PC-3 (cell line): Measurements from ENCODE around the gene PACRG. TPM values are rescaled to one million over a fixed set of nuclear protein-coding genes. Genes with fewer than 3 reads are reported as not detected.

ENCODE experiments used
- ATAC-seq: fragments of 200-7000 bp; cut with Tn5 transposase; 2 replicates; pipeline ENCODE4 v1.9.1; 2020; ENCODE audit warnings: mild to moderate bottlenecking, moderate library complexity
- BruUV-seq: library from RNA; stranded (reverse); fragments of 400-500 nt; replicated peaks from 2 replicates; lab custom pipeline; 2021; lab: Mats Ljungman, UMichigan
- CTCF ChIA-PET: fragments of 300-600 bp; sonication (Branson Sonifier 250); formaldehyde crosslinking; loops from one replicate; lab custom pipeline; 2022; ENCODE audit warnings: antibody characterized with exemption; lab: Charles Lee
- POLR2A ChIA-PET: fragments of 300-600 bp; sonication (Branson Sonifier 250); formaldehyde crosslinking; loops from one replicate; lab custom pipeline; 2022; ENCODE audit warnings: antibody characterized with exemption; ENCODE audit not compliant: unreplicated experiment; lab: Charles Lee
- DNase-seq: peaks from one replicate; pipeline ENCODE4 v3.0.0-alpha.2; 2015
- H2AFZ ChIP-seq: fragments of 300-600 bp; sonication (generic); 2 replicates; pipeline ENCODE4 v1.6.0; 2016; ENCODE audit warnings: antibody characterized with exemption, low read length
- H3F3A ChIP-seq: fragments of 300-600 bp; sonication (generic); one replicate; pipeline ENCODE4 v1.6.0; 2017; ENCODE audit warnings: antibody characterized with exemption, low read length, control low read depth, mild to moderate bottlenecking; ENCODE audit not compliant: unreplicated experiment
- H3K27ac ChIP-seq: fragments of 300-600 bp; sonication (generic); 2 replicates; pipeline ENCODE4 v1.5.1; 2016; ENCODE audit warnings: mild to moderate bottlenecking, low read length
- H3K27me3 ChIP-seq: fragments of 300-600 bp; sonication (generic); 2 replicates; pipeline ENCODE4 v1.6.1; 2016; ENCODE audit warnings: low read length, mixed read lengths
- H3K36me3 ChIP-seq: fragments of 300-600 bp; sonication (generic); 2 replicates; pipeline ENCODE4 v1.6.1; 2016; ENCODE audit warnings: low read depth, mixed run types, low read length, mixed read lengths
- H3K4me1 ChIP-seq: fragments of 300-600 bp; sonication (generic); 2 replicates; pipeline ENCODE4 v1.5.1; 2016; ENCODE audit warnings: low read length; ENCODE audit not compliant: insufficient read depth
- H3K4me2 ChIP-seq: fragments of 300-600 bp; sonication (generic); 2 replicates; pipeline ENCODE4 v1.6.0; 2016; ENCODE audit warnings: low read length
- H3K4me3 ChIP-seq: fragments of 300-600 bp; sonication (generic); 2 replicates; pipeline ENCODE4 v1.5.1; 2016; ENCODE audit warnings: mild to moderate bottlenecking, low read length, mixed read lengths
- H3K79me2 ChIP-seq: fragments of 300-600 bp; sonication (generic); 2 replicates; pipeline ENCODE4 v1.6.1; 2017; ENCODE audit warnings: low read length, mixed read lengths
- H3K9ac ChIP-seq: fragments of 300-600 bp; sonication (generic); 2 replicates; pipeline ENCODE4 v1.6.0; 2016; ENCODE audit warnings: mild to moderate bottlenecking, low read length
- H3K9me2 ChIP-seq: fragments of 300-600 bp; sonication (generic); replicated peaks from 2 replicates; pipeline ENCODE4 v1.6.1; 2016; ENCODE audit warnings: mixed run types, low read length, mixed read lengths
- H3K9me3 ChIP-seq: fragments of 300-600 bp; sonication (generic); 2 replicates; pipeline ENCODE4 v1.6.1; 2016; ENCODE audit warnings: low read length, mixed read lengths
- H4K20me1 ChIP-seq: fragments of 300-600 bp; sonication (generic); 2 replicates; pipeline ENCODE4 v1.6.1; 2016; ENCODE audit warnings: low read length, mixed read lengths
- CTCF ChIP-seq: fragments of 300-600 bp; sonication (generic); conservative IDR thresholded peaks from 2 replicates; pipeline ENCODE4 v1.5.1; 2017; ENCODE audit warnings: antibody characterized with exemption, low read depth, mild to moderate bottlenecking, low read length
- EZH2 ChIP-seq: fragments of 300-600 bp; sonication (generic); IDR thresholded peaks from one replicate; pipeline ENCODE4 v1.6.1; 2017; ENCODE audit warnings: antibody characterized with exemption, mild to moderate bottlenecking, low read length; ENCODE audit not compliant: unreplicated experiment
- EZH2phosphoT487 ChIP-seq: fragments of 300-600 bp; sonication (generic); IDR thresholded peaks from 2 replicates; pipeline ENCODE4 v1.6.1; 2018; ENCODE audit warnings: mild to moderate bottlenecking, antibody characterized with exemption, low read length, borderline replicate concordance
- intact Hi-C: fragments of 100-400 bp; cut with micrococcal nuclease; formaldehyde crosslinking; loops from 2 replicates; pipeline ENCODE4 v1.9.0; 2023
- total RNA-seq: library from RNA; depleted of rRNA; stranded (reverse); fragments of >200 nt; gene quantifications from 2 replicates; pipeline ENCODE4 v1.2.3, GENCODE V29; 2014

Gene PACRG
- total RNA-seq, 1 experiment from 2014 or later = not detected

DNA sequence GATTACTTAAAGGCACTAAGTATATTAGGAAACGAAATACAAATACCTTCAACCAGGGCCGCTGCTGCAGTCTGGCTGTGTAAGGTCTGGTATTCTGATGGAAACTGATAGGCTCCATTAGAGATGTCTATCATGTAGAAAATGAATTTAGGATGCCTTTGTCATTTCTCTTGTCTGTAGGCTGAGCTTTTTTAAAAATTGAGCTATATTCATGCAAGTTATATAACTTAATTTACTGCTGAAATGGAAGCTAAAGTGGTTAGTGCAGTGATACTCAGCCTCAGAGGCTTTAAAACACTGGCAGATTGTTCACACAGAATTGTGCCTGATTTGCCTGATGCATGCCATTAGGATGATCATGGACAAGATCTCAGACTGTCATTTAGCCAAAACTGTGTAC lies 400.6 kb downstream of the PACRG start:
- Histone ChIP-seq H3K79me2 (no peaks in the 10 kb centered on the region), H3K9me3 (no peaks in the 10 kb centered on the region), H3K9ac (no peak overlapping the region), H2AFZ (no peak overlapping the region), H3K36me3 (no peaks in the 10 kb centered on the region), H4K20me1 (no peaks in the 10 kb centered on the region), H3F3A (no peaks in the 10 kb centered on the region), H3K27me3 (peaks cover 36% of the 10 kb centered on the region), H3K4me3 (no peak overlapping the region), H3K4me1 (no peaks in the 10 kb centered on the region), H3K27ac (no peak overlapping the region), H3K4me2 (no peak overlapping the region), H3K9me2 (no peaks in the 10 kb centered on the region)
- ChIA-PET POLR2A (no interaction called here), CTCF (no interaction called here)
- intact Hi-C loops = no loop called here
- ATAC-seq (no peak), DNase-seq (no peak)
- no TSS peak for BruUV-seq
- no peak for TF ChIP-seq EZH2phosphoT487
- TF ChIP-seq EZH2 = no peak
- no peak for TF ChIP-seq CTCF

DNA sequence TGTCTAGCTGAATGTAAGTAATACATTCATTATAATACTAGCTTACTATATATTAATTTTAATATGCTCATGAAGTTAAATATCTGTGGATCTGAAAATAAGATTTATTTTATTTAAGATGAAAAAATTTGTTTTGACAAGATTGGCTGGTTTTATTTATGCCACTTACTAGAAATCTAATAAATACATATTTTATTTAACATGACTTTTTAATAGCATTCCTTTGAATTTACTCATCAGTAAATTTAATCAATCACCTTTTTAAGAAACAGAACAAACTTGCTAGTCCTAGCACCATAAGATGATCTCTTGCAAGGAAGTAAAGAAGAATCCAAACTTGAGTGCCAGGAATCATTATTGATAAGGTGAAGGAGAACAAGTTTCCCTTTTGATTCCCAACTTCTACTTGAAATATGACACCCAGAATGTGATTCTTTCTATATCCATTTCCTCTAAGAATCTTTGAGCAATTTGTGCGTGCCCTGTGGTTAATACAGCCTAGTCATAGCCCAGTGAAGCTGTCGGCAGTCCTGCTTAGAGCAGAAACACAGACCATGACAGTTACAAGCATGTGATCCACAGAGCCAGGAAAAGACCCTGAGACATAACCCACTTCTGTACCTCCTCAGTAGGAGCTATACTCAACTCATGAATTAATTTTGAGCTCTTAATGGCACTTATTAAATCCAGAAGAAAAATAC lies 404.4 kb downstream of the PACRG start:
- no peak for TF ChIP-seq EZH2
- no peak for TF ChIP-seq EZH2phosphoT487
- no peak for TF ChIP-seq CTCF
- DNase-seq (no peak), ATAC-seq (no peak)
- Histone ChIP-seq H2AFZ (no peak overlapping the region), H3K9ac (no peak overlapping the region), H3K27me3 (peaks cover 53% of the 10 kb centered on the region), H4K20me1 (no peaks in the 10 kb centered on the region), H3F3A (no peaks in the 10 kb centered on the region), H3K4me2 (no peak overlapping the region), H3K4me1 (no peaks in the 10 kb centered on the region), H3K79me2 (no peaks in the 10 kb centered on the region), H3K27ac (no peak overlapping the region), H3K9me2 (no peaks in the 10 kb centered on the region), H3K9me3 (no peaks in the 10 kb centered on the region), H3K4me3 (no peak overlapping the region), H3K36me3 (no peaks in the 10 kb centered on the region)
- CTCF ChIA-PET = no interaction called here
- no TSS peak for BruUV-seq
- intact Hi-C loops = no loop called here
- POLR2A ChIA-PET = no interaction called here

DNA sequence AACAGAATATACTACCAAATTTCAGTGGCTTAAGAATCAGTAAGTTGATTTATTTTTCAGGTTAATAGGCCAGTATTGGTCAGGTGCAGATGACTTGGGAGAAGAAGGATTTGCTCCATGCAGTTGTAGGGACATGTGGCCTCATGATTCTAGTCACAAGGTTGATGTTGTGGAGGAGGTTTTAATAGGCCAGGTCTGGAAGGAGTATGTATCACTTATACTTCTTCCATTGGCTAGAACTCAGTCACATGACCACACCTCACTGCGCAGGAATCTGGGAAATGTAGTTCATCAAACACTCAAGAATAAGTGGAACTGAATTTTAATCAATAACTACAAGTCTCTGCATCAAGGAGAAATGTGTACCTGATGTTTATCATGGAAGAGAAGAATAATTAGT lies 405.2 kb downstream of the PACRG start:
- Histone ChIP-seq H2AFZ (no peak overlapping the region), H3K4me3 (no peak overlapping the region), H3K27me3 (peaks cover 60% of the 10 kb centered on the region), H3K9ac (no peak overlapping the region), H3K79me2 (no peaks in the 10 kb centered on the region), H3F3A (no peaks in the 10 kb centered on the region), H3K36me3 (no peaks in the 10 kb centered on the region), H3K4me1 (no peaks in the 10 kb centered on the region), H3K9me3 (no peaks in the 10 kb centered on the region), H3K9me2 (no peaks in the 10 kb centered on the region), H3K27ac (no peak overlapping the region), H4K20me1 (no peaks in the 10 kb centered on the region), H3K4me2 (no peak overlapping the region)
- CTCF ChIA-PET = no interaction called here
- intact Hi-C loops = no loop called here
- DNase-seq (no peak), ATAC-seq (no peak)
- no TSS peak for BruUV-seq
- POLR2A ChIA-PET = no interaction called here
- TF ChIP-seq CTCF (no peak), EZH2phosphoT487 (no peak), EZH2 (no peak)
